Endothelial cell of hepatic sinusoid (primary cell): ENCODE data around the gene PPP1R12B.
"Not testable (repeated sequence)": the region's sequence is repeated elsewhere in the genome, so short reads cannot be mapped to it uniquely, and the experiment has no call there.

ENCODE experiments used
- in situ Hi-C: cut with HindIII; loops from 2 replicates; pipeline ENCODE4 v1.10.0; 2017; ENCODE audit warnings: low sequenced_read_pairs

PPP1R12B gene

DNA sequence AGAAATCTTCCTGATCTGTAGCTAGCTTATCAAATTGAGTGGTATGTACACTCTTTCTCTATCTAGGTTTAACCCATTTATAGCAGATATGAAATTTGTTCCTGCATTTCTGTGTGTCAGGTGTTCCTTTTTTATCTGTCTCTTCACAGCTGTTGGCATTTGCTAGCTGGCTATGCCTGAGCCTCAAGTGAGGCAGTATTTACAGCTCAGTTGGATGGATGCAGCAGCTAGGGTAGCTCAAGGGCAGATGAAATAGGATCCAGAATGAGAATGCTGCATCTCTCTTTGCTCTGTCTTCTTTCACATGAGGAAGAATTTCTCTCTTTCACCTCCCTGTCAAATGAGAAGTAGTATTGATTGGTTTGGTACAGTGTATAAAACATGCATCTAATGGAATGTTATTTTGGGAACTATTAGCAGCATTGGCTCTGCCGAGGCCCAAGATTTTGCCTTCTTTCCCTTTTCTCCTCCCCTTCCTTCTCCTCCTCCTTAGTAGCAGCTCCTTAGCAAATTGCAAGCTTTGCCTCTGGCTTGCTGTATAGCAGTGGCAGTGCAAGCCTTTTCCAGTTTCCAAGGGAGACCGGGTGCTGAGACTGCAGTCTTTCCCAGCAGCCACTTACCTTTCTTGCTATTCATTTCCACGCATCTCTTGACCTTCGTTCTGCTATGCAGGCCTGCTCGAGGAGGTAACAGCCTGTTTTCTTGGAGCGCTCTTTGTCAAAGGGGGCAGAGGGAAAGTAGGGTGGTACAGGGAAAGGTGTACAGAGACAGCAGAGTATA is 125.0 kb downstream of the PPP1R12B start:
- in situ Hi-C loops, result not testable (repeated sequence)

DNA sequence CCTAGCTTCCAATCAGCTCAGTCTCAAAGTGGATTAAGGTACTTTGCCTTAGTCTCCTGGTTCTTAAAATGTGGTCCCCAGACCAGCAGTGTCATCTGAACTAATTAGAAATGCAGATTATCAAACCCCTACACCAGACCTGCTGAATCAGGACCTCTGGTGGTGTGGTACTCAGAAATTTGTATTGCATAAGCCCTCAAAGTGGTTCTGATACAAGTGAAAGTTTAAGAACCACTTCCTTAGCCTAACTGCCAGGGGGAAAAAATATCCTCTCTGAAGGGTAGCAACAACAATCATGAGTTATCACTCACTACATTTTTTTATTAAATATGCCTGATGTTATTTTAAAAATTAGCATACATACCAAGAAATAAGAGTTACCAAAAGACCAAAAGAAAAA is 131.2 kb downstream of the PPP1R12B start:
- in situ Hi-C loops, result not testable (repeated sequence)

- in situ Hi-C loops, result not testable (repeated sequence)
These were observed 132.1 kb downstream of the PPP1R12B start for GRCh38 chr1:202480640-202481039.

DNA sequence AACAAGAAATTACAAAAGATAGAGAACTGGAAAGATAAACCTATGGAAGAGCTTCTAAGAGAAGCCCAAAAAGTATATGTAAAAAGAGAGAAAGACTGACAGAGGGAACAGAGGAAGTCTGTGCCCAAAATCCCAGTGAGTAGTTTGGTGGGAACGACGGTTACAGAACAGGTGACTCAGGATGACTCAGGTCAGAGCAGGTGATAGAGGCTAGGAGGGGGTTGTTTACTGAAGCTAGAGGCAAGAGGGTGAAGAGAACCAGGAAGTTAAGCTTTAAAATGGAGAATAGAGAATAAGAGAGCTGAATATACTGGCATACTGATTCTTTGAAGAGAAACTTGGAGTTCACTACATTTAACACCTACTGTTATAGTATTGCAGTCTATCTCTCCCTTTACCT is 134.9 kb downstream of the PPP1R12B start:
- in situ Hi-C loops, result not testable (repeated sequence)

DNA sequence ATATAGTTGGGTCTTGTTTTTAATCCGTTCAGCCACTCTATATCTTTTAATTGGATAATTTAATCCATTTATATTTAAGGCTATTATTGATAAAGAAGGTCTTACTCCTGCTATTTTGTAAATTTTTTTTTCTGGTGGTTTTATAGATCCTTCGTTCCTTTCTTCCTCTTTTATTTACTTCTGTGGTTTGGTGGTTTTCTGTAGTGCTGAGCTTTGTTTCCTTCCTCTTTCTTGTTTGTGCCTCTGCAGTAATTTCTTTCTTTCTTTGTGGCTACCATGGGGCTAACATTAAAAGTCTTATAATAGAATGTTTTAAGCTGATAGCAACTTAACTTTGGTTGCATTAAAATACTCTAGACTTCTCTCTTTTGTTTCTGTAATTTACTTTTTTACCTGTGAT is 135.5 kb downstream of the PPP1R12B start:
- in situ Hi-C loops, result not testable (repeated sequence)

DNA sequence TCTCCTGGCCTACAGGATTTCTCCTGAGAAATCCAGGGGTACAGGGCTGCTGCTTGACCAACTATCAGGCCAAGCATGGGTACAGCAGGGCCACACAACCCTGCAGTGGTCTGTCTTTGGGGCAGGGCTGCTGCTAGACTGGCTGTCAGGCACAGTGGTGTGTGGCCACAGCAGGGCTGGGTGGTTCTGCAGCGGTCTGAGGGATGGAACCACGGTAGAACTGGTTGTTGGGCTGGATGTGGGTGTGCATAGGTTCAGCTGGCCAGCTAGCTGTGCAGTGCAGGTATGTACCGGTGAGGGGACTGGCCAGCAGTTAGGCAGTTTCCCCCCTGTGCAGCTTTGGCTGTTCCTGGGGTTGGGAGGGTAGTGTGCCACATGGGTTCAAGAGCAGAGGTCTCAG is 136.3 kb downstream of the PPP1R12B start:
- in situ Hi-C loops, result not testable (repeated sequence)

DNA sequence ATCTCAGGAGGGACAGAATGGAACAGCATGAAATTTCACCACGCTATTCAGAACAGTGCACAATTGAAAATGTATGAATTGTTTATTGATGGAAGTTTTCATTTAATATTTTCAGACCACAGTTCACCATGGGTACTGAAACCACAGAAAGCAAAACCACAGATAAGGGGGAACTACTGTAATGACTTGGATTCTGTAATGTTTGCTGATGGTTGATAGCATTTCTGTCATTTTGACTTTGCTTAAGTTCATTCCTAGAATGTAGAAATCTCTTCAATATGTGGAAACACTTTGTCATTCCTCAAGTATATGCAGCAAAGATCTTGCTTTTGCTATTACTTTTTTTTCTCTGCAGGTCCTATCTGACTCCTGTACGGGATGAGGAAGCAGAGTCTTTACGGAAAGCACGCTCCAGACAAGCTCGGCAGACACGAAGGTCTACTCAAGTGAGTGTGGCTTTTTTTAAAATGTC is 139.7 kb downstream of the PPP1R12B start:
- in situ Hi-C loops, result not testable (repeated sequence)

- in situ Hi-C loops, result not testable (repeated sequence)
These were observed 140.6 kb downstream of the PPP1R12B start for GRCh38 chr1:202489101-202489500.

- in situ Hi-C loops, result not testable (repeated sequence)
These were observed 144.6 kb downstream of the PPP1R12B start for GRCh38 chr1:202493112-202493511.

DNA sequence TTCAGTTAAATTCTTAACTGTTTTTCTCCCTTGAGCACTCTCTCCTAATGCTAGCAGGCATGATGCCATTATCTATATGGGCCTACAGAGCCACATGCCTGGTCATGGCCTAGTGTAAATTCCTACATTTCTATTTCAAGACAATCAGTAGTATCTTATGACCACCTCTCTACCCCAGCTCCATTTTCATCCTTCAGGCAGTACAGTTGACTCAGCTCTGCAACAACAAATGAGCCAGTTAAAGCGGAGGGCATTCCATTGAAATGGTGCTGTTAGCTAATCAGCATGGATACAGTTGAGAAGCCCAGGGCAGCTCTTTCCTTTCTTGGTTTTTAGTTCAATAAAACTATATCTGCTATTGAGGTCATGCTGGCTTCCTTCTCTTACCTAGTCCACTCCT is 150.0 kb downstream of the PPP1R12B start:
- in situ Hi-C loops, result no loop called here

GRCh38 chr1:202499997-202500396 is 151.5 kb downstream of the PPP1R12B start:
- in situ Hi-C loops, result not testable (repeated sequence)

DNA sequence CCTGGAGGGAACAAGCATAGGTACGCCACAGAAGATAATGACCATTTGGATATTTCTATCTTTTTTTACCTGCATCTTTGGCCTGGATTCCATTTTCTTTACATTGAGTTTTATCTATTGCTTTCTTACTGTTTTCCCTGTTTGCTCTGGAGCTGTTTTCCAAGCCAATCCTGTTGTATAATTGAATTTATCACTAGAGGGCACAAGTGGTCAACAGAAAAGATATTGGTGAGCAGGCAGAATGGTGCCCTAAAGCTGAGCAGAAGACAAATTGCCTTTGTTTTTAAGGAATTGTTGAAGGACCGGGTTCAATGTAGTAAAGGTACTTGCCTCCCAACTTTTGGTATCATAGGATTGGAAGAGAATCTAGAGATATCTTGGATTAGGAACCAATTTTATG is 152.8 kb downstream of the PPP1R12B start:
- in situ Hi-C loops, result no loop called here

- in situ Hi-C loops, result no loop called here
These were observed 156.9 kb downstream of the PPP1R12B start for GRCh38 chr1:202505356-202505755.

GRCh38 chr1:202505880-202506575 is 157.5 kb downstream of the PPP1R12B start:
- in situ Hi-C loops, result not testable (repeated sequence)

DNA sequence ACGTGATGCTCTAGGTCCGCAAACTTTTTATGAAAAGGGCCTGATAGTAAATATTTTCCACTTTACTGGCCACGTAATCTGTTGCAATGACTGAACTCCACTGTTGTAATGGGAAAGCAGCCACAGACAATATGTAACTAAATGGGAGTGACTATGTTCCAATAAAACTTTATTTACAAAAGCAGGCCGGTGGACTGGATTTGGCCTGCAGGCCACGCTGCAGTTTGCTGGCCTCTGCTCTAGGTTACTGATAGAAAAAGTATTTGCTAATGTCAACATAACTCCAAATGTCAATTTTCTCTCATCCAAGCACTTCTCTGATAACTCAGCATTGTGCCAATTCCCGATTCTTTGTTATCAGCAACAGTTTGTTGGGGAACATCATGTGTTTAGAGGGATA is 160.4 kb downstream of the PPP1R12B start:
- in situ Hi-C loops, result not testable (repeated sequence)

GRCh38 chr1:202513875-202514274 is 165.4 kb downstream of the PPP1R12B start:
- in situ Hi-C loops, result not testable (repeated sequence)

GRCh38 chr1:202516434-202516877 is 168.0 kb downstream of the PPP1R12B start:
- in situ Hi-C loops, result no loop called here

DNA sequence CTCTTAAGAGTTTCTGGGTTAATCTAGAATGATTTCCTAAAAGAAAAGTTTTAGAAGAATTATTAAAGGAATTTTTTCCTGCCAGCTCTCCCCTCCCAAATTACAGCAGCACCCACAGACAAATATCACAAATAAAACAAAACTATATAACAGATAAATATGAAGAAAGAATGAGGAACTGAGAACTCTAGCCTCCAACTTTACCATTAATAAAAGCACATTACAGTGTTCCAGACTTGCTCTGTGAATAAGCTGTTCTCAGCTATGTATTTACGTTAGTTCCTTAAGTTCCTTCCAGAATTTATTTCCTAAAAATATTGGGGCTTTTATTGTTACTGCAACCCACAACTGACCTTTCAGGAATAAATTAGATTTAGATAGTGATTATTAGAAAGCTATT is 168.6 kb downstream of the PPP1R12B start:
- in situ Hi-C loops, result not testable (repeated sequence)

DNA sequence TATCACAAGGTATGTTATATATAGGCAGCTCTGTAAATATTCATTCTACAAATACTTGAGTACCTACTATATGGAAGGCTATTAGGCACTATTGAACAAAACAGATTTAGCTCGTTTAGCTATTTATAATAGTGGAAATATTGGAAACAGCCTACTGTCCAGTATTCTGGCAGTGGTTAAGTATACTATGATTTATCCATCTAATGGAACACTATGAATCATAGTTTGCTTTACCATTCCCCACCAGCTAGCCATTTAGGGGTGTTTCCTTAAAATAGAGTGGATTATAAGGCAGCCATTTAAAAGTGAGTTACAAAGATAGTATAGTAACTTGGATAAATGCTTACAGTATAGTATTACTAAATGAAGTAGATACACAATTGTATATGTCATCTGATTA is 169.7 kb downstream of the PPP1R12B start:
- in situ Hi-C loops, result not testable (repeated sequence)

- in situ Hi-C loops, result not testable (repeated sequence)
These were observed 170.4 kb downstream of the PPP1R12B start for GRCh38 chr1:202518905-202519304.

DNA sequence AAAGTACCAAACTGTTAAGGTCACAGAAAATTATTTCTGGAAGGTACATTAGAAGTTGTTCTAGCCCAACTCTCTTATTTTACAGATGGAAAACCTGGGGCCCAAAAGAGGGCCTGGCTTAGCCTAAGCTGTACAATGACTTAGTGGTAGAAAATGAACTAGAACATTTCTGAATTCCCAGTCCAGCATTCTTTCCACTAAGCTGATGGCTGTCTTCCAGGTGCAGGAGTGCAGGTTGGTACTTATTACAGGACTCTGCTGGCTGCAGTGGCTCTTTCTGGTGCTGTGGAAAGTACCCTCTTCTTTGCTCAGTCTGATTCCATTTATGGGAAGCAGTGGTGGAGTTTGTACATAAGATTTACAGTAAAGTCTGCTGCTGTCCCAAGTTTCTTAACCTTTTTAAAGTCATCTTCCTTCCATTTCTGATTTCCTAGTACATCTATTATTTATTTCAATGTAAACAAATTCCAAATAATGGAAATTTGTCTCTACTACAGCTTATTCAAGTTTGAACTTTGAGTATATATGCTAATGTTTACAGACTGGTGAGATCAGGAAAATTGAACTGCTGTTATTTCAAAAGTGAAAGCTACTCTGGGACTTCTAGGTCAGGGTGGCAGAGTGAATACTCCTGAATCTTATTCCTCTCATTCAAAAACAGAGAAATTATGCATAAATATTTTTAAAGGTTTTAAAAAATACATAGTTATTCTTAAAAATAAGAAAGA is 171.8 kb downstream of the PPP1R12B start:
- in situ Hi-C loops, result not testable (repeated sequence)
